ENCODE data around the gene RAB33A.

- TF ChIP-seq CTCF (IDR thresholded peaks at IDR 0.05) (no peak), POLR2A (IDR thresholded peaks at IDR 0.05) (no peak)
Observed at GRCh38 chrX:130165181-130165702, 6.5 kb upstream of the RAB33A start.

All from thyroid gland (tissue), 4 donors.